ENCODE data around the gene VENTX. TPM values are rescaled to one million over a fixed set of nuclear protein-coding genes. Genes with fewer than 3 reads are reported as not detected.

VENTX gene
- total and polyA plus RNA-seq, 7 experiments from 2014 or later = 0.85 to 5.7 TPM; not detected in 5

DNA sequence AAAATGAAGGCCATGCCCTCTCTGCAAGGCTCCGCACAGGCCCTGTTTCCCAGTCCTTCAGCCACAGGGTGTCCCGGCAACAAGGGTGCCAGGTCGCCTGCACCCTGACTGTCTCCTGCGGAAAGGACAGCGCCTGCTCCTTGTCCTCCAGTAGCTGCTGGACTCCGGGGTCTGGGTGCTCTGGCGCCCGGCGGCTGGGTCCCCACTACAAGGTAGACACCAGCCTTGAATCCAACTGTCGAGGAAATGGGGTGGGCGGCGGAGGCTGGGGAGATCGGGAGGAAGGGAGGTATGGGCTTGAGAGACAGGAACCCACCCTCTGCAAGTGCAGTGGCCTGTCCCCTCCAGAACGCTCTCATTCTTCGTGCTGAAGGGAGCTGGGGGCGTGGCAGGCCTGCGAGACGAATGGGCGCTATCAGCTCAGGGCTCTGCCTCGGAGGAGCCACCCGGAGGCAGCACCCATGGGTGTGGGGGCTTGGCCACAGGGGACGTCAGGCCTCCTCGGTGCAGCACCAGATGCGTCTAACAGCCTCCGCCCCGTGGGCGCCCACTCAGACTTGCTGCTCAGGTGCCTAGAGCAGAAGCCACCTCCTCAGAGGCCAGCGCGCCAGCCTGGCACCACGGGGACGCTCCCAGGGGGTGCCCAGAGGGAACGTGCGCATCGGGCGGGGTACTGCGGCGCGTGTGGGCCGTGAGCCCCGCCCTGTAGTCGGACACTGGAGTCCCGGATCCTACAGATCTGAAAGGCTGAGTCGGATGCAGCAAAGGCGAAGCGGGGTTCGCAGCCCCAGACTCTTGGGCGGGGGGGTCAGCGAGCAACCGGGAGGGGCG, 23.5 kb downstream of the VENTX start:
- H3K27me3 Mint-ChIP-seq = peaks cover 0 to 2% (median 0%) of the 10 kb centered on the region in 5 donors
- peaks cover 0 to 14% (median 0%) of the 10 kb centered on the region in 5 donors for H3K36me3 Mint-ChIP-seq

GRCh38 chr10:133261726-133262325, 24.2 kb downstream of the VENTX start:
- ChIA-PET CTCF (interaction anchor here (0.7 to 1.2 kb wide), 2 partner anchors 12 to 46 kb away, joined by 3 to 4 read pairs; no protein-coding TSS in a partner anchor), POLR2A (interaction anchor here (0.6 to 6.5 kb wide), 3 partner anchors 13 to 113 kb away, joined by 3 to 37 read pairs (median 3); partner anchors contain the start of gene ADAM8)
- H3K4me3 Mint-ChIP-seq = peak overlapping the region; percentile 55 to 83 (median 80)
- no peaks in the 10 kb centered on the region for H3K9me3 ChIP-seq (ENCODE audit: control insufficient read depth in 2 of 3, low read length in 3 of 3)
- peaks cover 51 to 81% (median 67%) of the 10 kb centered on the region in 7 donors for H3K4me1 Mint-ChIP-seq
- H3K27ac Mint-ChIP-seq = peak overlapping the region; percentile 47 to 93 (median 80)
- peaks cover 0 to 2% (median 0%) of the 10 kb centered on the region in 5 donors for H3K27me3 Mint-ChIP-seq
- DNase-seq = peak; percentile 60 to 84 (median 72)
- peaks cover 0 to 14% (median 0%) of the 10 kb centered on the region in 5 donors for H3K36me3 Mint-ChIP-seq
- H3K9me3 Mint-ChIP-seq = no peaks in the 10 kb centered on the region
- H3K4me1 ChIP-seq (ENCODE audit: control insufficient read depth in 2 of 2, insufficient read depth in 2 of 2, low read length in 2 of 2) = peaks cover 53 to 68% of the 10 kb centered on the region in 2 donors
- no peaks in the 10 kb centered on the region for H3K27me3 ChIP-seq (ENCODE audit: control insufficient read depth in 2 of 2, insufficient read depth in 2 of 2, low read length in 2 of 2)
- H3K36me3 ChIP-seq (ENCODE audit: control insufficient read depth in 2 of 3, insufficient read depth in 3 of 3, low read length in 3 of 3) = peaks cover 0 to 3% (median 0%) of the 10 kb centered on the region in 3 experiments
- intact Hi-C loops (cut with micrococcal nuclease) = loop anchor here (1.0 to 5.0 kb wide), 8 partner anchors 13 to 1360 kb away; partner anchors contain the start of genes ECHS1 (in 2 of the 2), MTG1 (in 2 of the 2), INPP5A (in 1 of the 2) and PPP2R2D (in 1 of the 2)
- H3K4me3 ChIP-seq (ENCODE audit: low read length) = peak overlapping the region; percentile 52
- H3K27ac ChIP-seq (ENCODE audit: low read depth, low read length) = peak overlapping the region; percentile 87
- ATAC-seq = peak; percentile 65

More for the DNA sequence above, 23.5 kb downstream of the VENTX start:
- Histone ChIP-seq H3K27ac (ENCODE audit: low read depth, low read length) (peak overlapping the region; percentile 87), H3K27me3 (ENCODE audit: control insufficient read depth in 2 of 2, insufficient read depth in 2 of 2, low read length in 2 of 2) (no peaks in the 10 kb centered on the region), H3K4me1 (ENCODE audit: control insufficient read depth in 2 of 2, insufficient read depth in 2 of 2, low read length in 2 of 2) (peaks cover 53 to 70% of the 10 kb centered on the region in 2 donors), H3K36me3 (ENCODE audit: control insufficient read depth in 2 of 3, insufficient read depth in 3 of 3, low read length in 3 of 3) (no peaks in the 10 kb centered on the region), H3K9me3 (ENCODE audit: control insufficient read depth in 2 of 3, low read length in 3 of 3) (no peaks in the 10 kb centered on the region), H3K4me3 (ENCODE audit: low read length) (peak overlapping the region; percentile 52)
- ChIA-PET CTCF (interaction anchor here (1.2 kb wide), 1 partner anchor 12 kb away, joined by 4 read pairs; no protein-coding TSS in a partner anchor), POLR2A (interaction anchor here (1.1 to 6.5 kb wide), 2 partner anchors 13 to 113 kb away, joined by 3 to 37 read pairs; partner anchors contain the start of gene ADAM8)
- Mint-ChIP-seq H3K9me3 (no peaks in the 10 kb centered on the region), H3K4me1 (peaks cover 51 to 81% (median 67%) of the 10 kb centered on the region in 7 donors), H3K4me3 (peak overlapping the region; percentile 45 to 83 (median 79)), H3K27ac (peak overlapping the region; percentile 91 to 99 (median 94))
- ATAC-seq (peak; percentile 60), DNase-seq (peak; percentile 48 to 81 (median 63))
- intact Hi-C loops (cut with micrococcal nuclease) = loop anchor here (1.0 to 5.0 kb wide), 7 partner anchors 14 to 1359 kb away; partner anchors contain the start of genes ECHS1 (in 2 of the 2), MTG1 (in 2 of the 2), INPP5A (in 1 of the 2) and PPP2R2D (in 1 of the 2)

- Mint-ChIP-seq H3K27me3 (peaks cover 0 to 2% (median 0%) of the 10 kb centered on the region in 5 donors), H3K4me3 (peak overlapping the region; percentile 55 to 81 (median 76)), H3K4me1 (peaks cover 47 to 72% (median 64%) of the 10 kb centered on the region in 7 donors), H3K9me3 (no peaks in the 10 kb centered on the region), H3K36me3 (peaks cover 0 to 14% (median 0%) of the 10 kb centered on the region in 5 donors), H3K27ac (peak overlapping the region in 8 of 9 donors; percentile 49 to 91 (median 81))
- no peaks in the 10 kb centered on the region for H3K27me3 ChIP-seq (ENCODE audit: control insufficient read depth in 2 of 2, insufficient read depth in 2 of 2, low read length in 2 of 2)
- no peaks in the 10 kb centered on the region for H3K9me3 ChIP-seq (ENCODE audit: control insufficient read depth in 2 of 3, low read length in 3 of 3)
- peak overlapping the region; percentile 67 for H3K27ac ChIP-seq (ENCODE audit: low read depth, low read length)
- no peak for DNase-seq
- peaks cover 0 to 9% (median 0%) of the 10 kb centered on the region in 3 experiments for H3K36me3 ChIP-seq (ENCODE audit: control insufficient read depth in 2 of 3, insufficient read depth in 3 of 3, low read length in 3 of 3)
- intact Hi-C loops (cut with micrococcal nuclease) = loop anchor here (2.0 to 5.0 kb wide), 6 partner anchors 110 to 1360 kb away; partner anchors contain the start of genes ECHS1 (in 2 of the 2), MTG1 (in 2 of the 2), INPP5A (in 1 of the 2) and PPP2R2D (in 1 of the 2)
- ATAC-seq = no peak
- H3K4me3 ChIP-seq (ENCODE audit: low read length) = no peak overlapping the region
- CTCF ChIA-PET = interaction anchor here (0.7 to 1.2 kb wide), 2 partner anchors 11 to 45 kb away, joined by 3 to 4 read pairs; no protein-coding TSS in a partner anchor
- H3K4me1 ChIP-seq (ENCODE audit: control insufficient read depth in 2 of 2, insufficient read depth in 2 of 2, low read length in 2 of 2) = peaks cover 46 to 59% of the 10 kb centered on the region in 2 donors
- POLR2A ChIA-PET = interaction anchor here (0.9 to 6.5 kb wide), 3 partner anchors 12 to 17 kb away, joined by 3 to 37 read pairs (median 3); partner anchors contain the start of gene ADAM8
Observed at GRCh38 chr10:133262696-133263095, 25.0 kb downstream of the VENTX start.

DNA sequence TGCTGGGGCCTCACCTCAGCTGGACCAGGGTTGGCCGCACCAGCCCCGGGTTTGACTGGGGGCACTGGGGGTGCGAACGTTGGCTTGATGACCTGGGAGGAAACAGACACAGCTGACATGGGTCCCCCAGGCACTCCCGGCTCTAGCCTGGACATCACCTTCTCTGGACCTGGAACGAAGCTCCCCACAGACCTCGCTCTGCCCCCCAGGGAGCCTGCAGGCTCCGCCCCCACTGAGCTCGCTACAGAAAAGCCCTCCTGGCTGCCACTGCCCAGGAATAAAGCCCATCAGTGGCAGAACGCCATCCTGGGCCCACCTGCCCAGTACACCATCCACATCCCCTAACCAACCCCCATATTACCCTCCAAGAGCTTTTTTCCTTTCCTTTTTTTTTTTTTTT, 26.0 kb downstream of the VENTX start:
- DNase-seq (no peak), ATAC-seq (no peak)
- H3K4me1 Mint-ChIP-seq = peaks cover 44 to 65% (median 57%) of the 10 kb centered on the region in 7 donors
- Histone ChIP-seq H3K36me3 (ENCODE audit: control insufficient read depth in 2 of 3, insufficient read depth in 3 of 3, low read length in 3 of 3) (peaks cover 0 to 18% (median 0%) of the 10 kb centered on the region in 3 experiments), H3K4me1 (ENCODE audit: control insufficient read depth in 2 of 2, insufficient read depth in 2 of 2, low read length in 2 of 2) (peaks cover 36 to 50% of the 10 kb centered on the region in 2 donors), H3K4me3 (ENCODE audit: low read length) (no peak overlapping the region), H3K27me3 (ENCODE audit: control insufficient read depth in 2 of 2, insufficient read depth in 2 of 2, low read length in 2 of 2) (no peaks in the 10 kb centered on the region), H3K27ac (ENCODE audit: low read depth, low read length) (peak overlapping the region; percentile 31), H3K9me3 (ENCODE audit: control insufficient read depth in 2 of 3, low read length in 3 of 3) (no peaks in the 10 kb centered on the region)
- peaks cover 0 to 2% (median 0%) of the 10 kb centered on the region in 5 donors for H3K27me3 Mint-ChIP-seq
- H3K36me3 Mint-ChIP-seq = peaks cover 0 to 14% (median 0%) of the 10 kb centered on the region in 5 donors
- CTCF ChIA-PET = interaction anchor here (0.7 to 1.2 kb wide), 4 partner anchors 8 to 66 kb away, joined by 3 to 5 read pairs (median 4); no protein-coding TSS in a partner anchor
- intact Hi-C loops (cut with micrococcal nuclease) = loop anchor here (1.0 to 5.0 kb wide), 8 partner anchors 12 to 1361 kb away; partner anchors contain the start of genes ECHS1 (in 2 of the 2), MTG1 (in 2 of the 2), INPP5A (in 1 of the 2) and PPP2R2D (in 1 of the 2)
- POLR2A ChIA-PET = interaction anchor here (0.7 to 6.5 kb wide), 3 partner anchors 11 to 19 kb away, joined by 3 to 37 read pairs (median 4); partner anchors contain the start of gene ADAM8
- H3K4me3 Mint-ChIP-seq = peak overlapping the region in 8 of 10 donors; percentile 34 to 81 (median 60)
- H3K9me3 Mint-ChIP-seq = no peaks in the 10 kb centered on the region
- peak overlapping the region in 6 of 9 donors; percentile 28 to 86 (median 67) for H3K27ac Mint-ChIP-seq

- Histone ChIP-seq H3K27me3 (ENCODE audit: control insufficient read depth in 2 of 2, insufficient read depth in 2 of 2, low read length in 2 of 2) (no peaks in the 10 kb centered on the region), H3K27ac (ENCODE audit: low read depth, low read length) (peak overlapping the region; percentile 60), H3K9me3 (ENCODE audit: control insufficient read depth in 2 of 3, low read length in 3 of 3) (no peaks in the 10 kb centered on the region), H3K4me3 (ENCODE audit: low read length) (peak overlapping the region; percentile 30), H3K36me3 (ENCODE audit: control insufficient read depth in 2 of 3, insufficient read depth in 3 of 3, low read length in 3 of 3) (peaks cover 0 to 26% (median 0%) of the 10 kb centered on the region in 3 experiments), H3K4me1 (ENCODE audit: control insufficient read depth in 2 of 2, insufficient read depth in 2 of 2, low read length in 2 of 2) (peaks cover 28 to 42% of the 10 kb centered on the region in 2 donors)
- intact Hi-C loops (cut with micrococcal nuclease) = loop anchor here (1.0 to 5.0 kb wide), 7 partner anchors 11 to 1362 kb away; partner anchors contain the start of genes ECHS1 (in 2 of the 2), MTG1 (in 2 of the 2), INPP5A (in 1 of the 2) and PPP2R2D (in 1 of the 2)
- CTCF ChIA-PET = interaction anchor here (0.7 to 1.2 kb wide), 4 partner anchors 11 to 821 kb away, joined by 3 to 6 read pairs (median 4); no protein-coding TSS in a partner anchor
- peak overlapping the region; percentile 45 to 81 (median 69) for H3K4me3 Mint-ChIP-seq
- DNase-seq (peak in 6 of 9 donors; percentile 43 to 63 (median 60)), ATAC-seq (peak; percentile 34)
- H3K27me3 Mint-ChIP-seq = no peaks in the 10 kb centered on the region
- H3K27ac Mint-ChIP-seq = peak overlapping the region; percentile 28 to 86 (median 51)
- no peaks in the 10 kb centered on the region for H3K9me3 Mint-ChIP-seq
- H3K4me1 Mint-ChIP-seq = peaks cover 40 to 58% (median 51%) of the 10 kb centered on the region in 7 donors
- POLR2A ChIA-PET = interaction anchor here (0.7 to 6.5 kb wide), 5 partner anchors 10 to 126 kb away, joined by 3 to 37 read pairs (median 3); partner anchors contain the start of gene ADAM8
- peaks cover 0 to 14% (median 0%) of the 10 kb centered on the region in 5 donors for H3K36me3 Mint-ChIP-seq
Observed at GRCh38 chr10:133264461-133264860, 26.8 kb downstream of the VENTX start.
